Lung microvascular endothelial cell (primary cell): ENCODE results near the gene RNF175. TPM values are rescaled to one million over a fixed set of nuclear protein-coding genes. Genes with fewer than 3 reads are reported as not detected.
A peak's percentile ranks its signal among the peaks of the same experiment; 100 is the strongest.

Experiments used
- DNase-seq, 2 donors: peaks; one replicate each; pipeline versions ENCODE4 v3.0.0 to v3.0.0-alpha.2; 2010; ENCODE audit warnings: low read depth in 2 of 2
- total RNA-seq: library from RNA; depleted of rRNA; stranded (reverse); fragments of >200 nt; gene quantifications from 2 replicates; pipeline ENCODE4 v1.2.1, GENCODE V29; 2014

RNF175 gene
- total RNA-seq, 1 donor from 2014 or later = 0.20 TPM

DNA sequence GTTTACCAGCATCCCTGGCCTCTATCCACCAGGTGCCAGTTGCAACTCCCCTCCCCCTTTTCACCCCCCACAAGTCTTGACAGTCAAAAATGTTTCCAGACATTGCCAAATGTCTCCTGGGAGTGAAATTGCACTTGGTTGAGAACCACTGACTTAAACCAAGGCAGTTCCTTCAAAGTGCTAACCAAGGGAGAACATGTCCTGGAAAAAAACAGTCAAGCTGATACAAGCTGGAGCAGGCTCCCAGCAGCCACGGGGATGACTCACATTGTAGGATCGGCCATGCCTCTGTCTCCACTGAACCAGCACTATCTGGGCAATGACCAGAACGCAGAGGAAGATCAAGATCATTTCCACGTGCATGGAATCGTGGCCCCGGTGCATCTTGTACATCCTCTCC is 11.4 kb downstream of the RNF175 start:
- peak; percentile 5 to 48 for DNase-seq

DNA sequence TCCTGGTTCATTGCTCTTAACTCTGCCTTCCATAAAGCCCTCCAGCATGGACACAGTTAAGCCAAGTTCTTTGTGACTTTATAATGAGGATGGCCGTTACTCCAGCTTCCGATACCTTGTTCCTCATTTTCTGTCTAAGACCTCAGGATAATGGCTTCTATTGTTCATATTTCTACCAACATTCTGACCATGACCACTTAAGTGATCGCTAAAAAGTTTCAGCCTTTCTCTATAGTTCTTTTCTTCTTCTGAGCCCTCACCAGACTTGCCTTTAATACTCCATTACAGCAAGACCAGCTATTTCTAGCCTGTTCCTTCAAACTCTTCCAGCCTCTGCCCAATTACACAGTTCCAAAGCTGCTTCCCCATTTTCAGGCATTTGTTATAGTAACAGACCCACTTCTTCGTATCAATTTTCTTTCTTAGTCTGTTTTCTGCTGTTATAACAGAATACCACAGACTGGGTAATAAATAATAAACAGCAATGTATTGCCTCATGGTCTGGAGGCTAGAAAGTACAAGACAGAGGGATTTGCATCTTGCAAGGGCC is 12.3 kb downstream of the RNF175 start:
- DNase-seq = no peak

DNA sequence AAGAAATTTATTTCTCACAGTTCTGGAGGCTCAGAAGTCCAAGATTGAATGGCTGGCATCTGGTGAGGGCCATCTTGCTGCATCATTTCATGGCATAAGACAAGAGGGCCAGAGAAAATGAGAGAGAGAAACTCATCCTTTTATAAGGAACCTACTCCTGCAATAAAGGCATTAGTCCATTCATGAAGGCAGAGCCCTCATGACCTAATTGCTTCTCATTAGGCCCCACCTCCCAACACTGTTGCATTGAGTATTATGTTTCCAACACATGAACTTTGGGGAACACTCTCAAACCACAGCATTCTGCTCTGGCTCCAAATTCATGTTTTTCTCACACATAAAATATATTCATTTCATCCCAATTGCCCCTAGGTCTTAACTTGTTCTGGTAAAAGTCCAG is 14.2 kb downstream of the RNF175 start:
- no peak for DNase-seq

DNA sequence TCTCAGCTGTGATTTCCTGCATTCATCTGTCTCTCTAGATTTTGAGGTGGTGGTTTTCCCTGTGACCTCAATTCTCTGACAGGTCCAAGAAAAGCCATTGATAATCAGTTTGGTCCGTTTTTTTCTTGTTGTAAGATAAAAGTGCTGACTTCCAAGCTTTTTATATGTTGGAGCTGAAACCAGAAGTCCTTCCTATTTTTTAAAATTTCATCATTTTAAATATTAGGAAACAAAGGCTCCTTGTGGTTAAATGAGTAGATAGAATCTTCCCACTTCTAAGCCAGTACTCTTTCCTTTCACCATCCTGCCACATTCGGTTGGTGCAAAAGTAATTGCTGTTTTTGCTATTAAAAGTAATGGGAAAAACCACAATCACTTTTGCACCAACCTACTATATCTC is 18.3 kb downstream of the RNF175 start:
- no peak for DNase-seq

DNA sequence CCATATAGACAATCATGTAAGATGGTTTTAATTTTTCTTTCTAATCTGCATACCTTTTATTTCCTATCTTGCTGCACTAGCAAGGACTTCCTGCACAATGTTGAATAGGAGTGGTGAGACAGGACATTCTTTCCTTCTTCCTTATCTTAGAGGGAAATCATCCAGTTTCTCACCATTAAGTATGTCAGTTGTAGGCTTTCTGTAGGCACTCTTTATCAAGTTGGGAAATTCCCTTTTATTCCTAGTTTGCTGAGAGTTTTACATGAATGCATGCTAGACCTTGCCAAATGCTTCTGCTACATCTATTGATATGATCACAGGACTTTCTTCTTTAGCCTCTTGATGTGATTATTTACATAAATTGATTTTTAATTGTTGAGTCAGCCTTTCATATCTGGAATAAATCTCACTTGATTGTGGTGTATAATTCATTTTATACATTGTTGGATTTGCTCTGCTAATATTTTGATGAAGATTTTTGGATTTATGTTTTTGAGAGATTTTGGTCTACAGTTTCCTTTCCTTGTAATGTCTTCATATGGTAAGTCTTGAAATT is 23.8 kb downstream of the RNF175 start:
- no peak for DNase-seq

DNA sequence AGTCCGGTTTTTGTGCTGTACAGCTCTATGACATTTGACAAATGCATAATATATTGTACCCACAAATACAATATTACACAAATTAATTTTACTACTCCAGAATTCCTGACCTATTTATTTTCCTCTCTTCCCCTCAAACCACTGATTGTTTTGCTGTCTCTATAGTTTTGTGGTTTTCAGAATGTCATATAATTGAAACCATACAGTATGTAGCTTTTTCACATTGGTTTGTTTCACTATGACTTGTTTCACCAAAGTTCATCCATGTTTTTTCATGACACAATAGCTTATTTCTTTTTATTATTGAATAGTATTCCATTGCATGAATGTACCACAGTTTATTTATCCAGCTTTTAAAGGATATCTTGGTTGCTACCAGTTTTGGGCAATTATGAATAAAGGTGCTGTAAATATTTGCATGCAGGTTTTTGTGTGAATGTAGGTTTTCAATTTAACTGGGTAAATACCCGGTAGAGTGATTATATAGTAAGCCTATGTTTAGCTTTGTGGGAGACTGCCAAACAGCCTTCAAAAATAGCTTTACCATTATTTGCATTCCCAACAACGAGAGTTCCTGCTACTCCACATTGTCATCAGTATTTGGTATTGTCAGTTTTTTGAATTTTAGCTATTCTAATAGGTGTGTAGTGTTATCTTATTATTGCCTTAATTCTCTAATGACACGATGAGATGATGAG is 25.9 kb downstream of the RNF175 start:
- DNase-seq = no peak

DNA sequence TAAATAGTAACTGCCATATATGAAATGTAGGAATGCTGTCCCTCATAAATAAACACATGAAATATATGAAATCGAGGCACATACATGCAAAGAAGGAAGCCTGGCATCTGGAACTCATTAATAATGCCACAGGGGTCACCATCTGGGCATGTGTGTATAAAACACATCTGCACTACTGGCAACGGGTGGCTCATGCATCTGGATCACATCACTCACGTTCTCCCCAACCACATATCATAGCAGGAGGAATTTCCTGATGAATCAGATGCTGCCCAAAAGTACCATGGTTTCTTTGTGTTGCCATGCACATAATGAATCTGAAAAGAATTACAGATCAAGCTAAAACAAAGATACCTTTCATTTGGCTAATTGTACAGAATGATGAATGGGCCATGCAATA is 28.6 kb downstream of the RNF175 start:
- DNase-seq = peak in 1 of 2 donors; percentile 31

DNA sequence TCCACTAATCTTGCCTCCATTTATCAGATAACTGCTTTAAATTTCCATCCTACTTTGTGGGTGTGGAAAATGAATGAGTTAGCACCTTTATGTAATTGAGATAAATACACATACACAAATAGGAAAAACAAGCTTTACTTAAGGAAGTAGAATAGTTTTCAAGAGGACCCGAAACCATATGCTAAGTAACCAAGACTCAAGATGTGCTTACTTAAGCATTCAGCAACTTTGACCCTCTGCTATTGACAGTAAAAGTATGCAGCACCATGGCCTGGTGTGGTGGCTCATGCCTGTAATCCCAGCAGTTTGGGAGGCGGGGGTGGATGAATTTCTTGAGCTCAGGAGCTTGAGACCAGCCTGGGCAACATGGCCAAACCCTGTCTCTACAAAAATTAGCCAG is 29.9 kb downstream of the RNF175 start:
- DNase-seq = no peak

DNA sequence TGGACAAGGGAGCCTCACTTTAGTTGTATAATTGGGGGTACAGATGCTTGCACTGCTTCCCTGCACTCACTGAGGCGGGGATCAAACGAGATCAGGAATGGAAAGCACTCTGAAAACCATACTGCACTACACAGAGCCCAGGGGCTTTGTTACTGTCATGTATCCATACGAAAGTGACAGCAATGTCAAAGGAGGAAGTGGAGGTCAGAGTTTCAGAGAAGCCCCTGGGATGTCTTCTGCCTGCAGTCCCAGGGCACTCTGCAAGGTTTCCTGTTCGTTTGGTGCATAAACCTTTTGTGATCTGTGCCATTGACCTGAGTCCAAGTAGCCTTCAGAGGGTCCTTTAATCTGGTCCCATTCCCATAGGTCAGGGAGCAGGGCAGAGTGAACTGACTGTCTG is 31.2 kb downstream of the RNF175 start:
- DNase-seq = no peak

DNA sequence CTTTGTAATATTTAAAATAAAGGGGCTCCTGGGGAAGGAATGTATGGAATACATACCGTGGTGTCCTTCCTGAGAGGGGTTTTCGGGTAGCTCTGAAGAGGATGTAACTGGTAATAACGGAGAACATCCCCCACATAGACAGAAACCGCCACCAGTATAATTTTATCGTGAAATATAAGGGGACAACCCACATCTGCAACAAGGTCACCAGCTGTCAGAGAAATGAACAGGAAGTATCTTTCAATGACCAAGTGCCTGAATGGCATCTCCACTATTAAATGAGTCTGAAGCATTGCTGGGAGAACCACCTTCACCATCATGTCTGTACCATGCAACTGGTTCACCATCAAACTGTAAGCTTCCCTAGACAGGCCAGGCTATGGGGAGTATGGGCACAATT is 31.7 kb downstream of the RNF175 start:
- DNase-seq = no peak

DNA sequence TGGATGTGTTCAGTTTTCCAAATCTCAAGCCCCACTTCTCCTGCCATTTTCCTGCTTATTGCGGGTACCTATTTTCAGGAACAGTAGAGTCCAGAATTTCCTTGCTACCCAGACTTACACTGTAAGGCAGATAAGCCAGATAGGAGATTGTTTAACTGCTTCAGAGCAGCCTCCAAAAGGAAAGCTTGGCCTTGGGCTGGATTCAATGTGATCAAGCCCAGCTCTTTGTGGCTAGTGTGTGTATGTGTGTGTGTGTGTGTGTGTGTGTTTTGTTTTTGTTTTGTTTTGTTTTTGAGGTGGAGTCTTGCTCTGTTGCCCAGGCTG is 34.0 kb downstream of the RNF175 start:
- no peak for DNase-seq

DNA sequence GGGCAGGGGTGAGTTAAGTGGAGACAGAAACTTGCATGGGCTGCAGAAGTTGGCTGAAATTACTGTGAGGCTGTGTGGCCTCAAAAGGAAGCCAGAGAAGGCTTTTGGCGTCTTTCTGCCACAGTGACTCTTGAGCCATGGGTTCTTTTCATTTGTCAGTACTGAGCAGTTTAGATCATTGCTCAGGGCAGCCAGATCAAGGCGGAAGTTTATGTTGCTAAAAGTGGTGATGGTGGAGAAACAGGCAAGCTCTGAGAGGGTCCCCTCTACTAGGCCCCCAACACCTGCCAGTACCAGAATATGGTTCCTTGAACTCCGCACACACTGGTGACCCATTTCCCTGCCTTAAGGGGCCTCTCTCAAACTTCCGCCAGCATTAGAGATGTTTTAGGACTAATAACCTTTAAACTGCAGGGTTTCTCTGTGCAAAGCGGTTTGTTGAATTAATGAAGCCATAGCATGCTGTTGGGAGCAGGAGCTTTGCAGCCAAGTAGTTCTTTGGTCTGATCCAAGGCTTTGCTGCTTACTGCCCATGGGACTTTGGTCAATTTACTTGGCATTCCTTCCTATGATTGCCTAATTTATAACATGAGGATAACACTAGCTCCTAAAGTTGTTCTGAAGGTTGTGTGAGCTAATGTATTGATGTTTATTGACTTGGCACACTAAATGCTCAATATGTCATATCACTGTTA is 34.5 kb downstream of the RNF175 start:
- no peak for DNase-seq

DNA sequence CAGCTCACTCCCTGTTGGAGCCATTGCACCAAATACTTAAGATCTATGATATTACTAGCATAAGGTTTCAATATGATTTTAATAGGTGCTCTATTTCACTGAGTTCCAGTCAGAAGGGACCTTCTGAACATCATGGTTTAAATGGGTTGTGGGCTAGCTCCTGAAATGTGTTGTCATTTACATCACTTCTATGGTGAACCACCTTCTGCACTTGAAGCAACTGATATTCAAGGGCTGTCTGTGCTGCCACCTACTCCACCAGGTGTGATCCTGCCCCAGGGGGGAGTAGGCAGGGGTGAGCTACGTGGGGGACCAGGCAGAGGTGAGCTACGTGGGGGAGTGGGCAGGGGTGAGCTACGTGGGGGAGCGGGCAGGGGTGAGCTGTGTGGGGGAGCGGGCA is 35.2 kb downstream of the RNF175 start:
- no peak for DNase-seq

DNA sequence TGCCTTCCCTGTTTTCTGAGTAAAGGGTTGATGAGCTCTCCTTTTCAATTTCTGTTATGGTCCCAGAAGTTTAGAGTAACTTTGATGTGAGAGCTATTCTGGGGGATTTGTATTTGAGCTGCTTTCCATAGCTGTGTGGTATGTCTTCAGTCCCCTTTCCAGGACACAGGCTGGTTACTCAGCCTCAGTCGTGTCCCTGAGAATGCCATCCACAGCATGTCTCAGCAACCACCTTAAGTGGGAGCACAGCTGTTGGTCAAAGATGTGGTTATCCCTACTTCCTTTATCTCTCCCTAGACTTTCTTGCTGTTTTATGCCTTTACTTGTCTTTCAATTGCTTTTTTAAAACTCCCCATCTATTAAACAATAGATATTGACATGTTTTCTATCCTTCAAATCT is 37.8 kb downstream of the RNF175 start:
- no peak for DNase-seq

DNA sequence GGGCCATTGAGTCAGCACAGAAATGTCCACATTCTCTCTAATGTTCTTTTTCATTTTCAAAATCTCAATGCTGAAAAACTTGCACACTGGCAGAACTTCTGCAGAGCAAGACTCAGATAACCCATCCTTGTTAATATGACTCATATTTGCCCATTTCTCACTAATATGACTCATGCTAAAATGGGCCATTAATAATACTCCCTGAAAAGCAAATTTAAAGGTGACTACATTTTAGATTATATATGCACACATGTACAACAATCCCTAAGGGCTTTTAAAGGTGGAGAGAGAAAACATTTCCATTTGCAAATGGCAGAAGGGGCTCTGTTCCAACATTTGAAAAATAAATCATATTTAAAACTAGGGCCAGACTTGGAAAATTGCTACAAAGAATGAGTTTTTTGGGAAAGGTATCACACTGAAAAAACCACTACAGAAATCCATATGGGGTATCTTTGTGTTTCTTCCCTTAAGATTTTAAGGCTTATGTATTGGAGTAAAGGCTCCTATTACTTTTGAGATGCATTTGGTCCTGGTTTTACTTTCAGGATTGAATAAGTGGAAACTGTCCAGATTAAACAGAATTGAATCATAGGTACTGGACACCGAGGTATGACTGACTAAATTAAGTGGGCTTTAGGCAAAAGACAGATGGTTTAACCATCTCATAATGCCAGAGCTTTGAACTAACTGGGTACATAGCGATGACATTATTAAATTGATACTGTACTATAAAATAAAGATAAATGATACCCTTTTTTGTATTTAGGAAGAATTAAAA is 45.8 kb downstream of the RNF175 start:
- peak in 1 of 2 donors; percentile 13 for DNase-seq

DNA sequence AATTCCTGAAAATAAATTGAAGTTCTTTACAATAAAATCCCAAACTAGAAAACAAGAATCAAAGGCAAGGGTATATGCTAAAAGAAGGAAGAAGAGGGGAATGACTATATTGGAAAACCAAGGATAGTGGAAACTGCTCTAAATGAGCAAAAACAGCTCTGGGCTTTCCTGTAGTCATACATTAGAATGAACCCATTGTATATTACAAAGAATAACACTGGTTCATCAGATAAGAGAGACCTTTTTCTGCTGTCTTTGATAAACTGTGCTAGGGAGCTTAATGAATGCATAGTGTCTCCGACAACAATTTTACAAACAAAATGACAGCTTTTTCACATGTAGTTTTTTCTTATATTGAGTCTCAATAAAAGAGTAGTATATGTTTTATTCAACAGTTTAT is 49.1 kb downstream of the RNF175 start:
- no peak for DNase-seq

DNA sequence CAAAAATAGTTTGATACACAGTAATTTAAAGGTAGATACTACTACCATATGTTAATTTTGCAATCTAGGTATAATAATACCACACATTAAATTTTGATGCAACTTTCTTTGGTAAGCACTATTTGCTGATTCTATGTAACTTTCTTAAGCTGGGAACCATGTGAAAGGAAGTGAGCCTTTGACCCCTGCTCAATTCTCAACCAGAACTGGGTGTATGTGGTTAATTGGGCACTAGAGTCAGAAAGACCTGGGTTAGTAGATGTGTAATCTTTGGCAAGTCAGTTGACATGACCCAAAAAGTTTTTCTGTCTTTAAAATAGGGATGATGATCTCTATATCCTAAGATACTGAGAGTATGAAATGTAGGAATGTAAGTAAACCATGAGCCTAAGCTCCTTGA is 53.3 kb downstream of the RNF175 start:
- DNase-seq = no peak

DNA sequence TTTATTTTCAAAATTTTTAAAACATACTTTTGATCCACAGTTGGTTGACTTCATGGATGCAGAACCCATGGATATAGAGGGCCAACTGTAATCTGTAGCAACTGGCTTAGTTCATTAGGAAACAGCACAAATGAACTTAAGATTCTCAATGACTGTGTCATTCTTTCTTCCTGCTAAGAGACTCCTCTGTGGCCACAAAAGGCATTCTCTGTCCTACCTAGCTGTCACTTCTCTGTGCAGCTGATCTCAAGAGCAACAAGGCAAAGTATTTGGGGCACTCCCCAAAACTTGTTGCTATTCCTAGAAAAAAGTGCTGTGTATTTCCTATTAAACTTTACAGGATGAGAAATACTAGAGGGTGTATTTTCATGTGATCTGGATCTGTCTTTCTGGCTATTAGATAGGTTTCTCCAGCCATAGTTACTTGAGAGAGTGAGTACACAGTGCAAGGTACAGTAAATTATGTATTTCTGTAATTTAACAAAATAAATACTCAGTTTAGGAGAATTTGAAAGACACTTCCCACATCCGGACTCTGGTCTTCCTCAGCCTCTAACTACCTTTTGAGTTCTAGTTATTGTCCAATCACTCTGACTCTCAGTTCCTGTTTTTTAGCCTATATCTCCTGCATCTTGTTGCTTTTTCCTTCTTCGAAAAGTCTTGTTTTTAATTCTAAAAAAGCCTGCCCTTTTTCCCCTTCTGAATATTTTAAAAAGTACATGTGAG is 53.9 kb downstream of the RNF175 start:
- no peak for DNase-seq

DNA sequence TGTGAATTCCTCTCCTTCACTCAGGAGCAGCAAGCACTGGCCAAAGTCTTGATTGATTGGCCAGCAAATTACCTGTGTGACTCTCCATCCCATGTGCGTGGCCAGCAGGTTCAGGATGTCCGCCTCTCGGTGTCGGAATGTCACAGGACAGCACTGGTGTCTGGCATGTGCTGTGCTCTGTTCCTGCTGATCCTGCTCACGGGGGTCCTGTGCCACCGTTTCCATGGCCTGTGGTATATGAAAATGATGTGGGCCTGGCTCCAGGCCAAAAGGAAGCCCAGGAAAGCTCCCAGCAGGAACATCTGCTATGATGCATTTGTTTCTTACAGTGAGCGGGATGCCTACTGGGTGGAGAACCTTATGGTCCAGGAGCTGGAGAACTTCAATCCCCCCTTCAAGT is 55.3 kb downstream of the RNF175 start:
- no peak for DNase-seq

DNA sequence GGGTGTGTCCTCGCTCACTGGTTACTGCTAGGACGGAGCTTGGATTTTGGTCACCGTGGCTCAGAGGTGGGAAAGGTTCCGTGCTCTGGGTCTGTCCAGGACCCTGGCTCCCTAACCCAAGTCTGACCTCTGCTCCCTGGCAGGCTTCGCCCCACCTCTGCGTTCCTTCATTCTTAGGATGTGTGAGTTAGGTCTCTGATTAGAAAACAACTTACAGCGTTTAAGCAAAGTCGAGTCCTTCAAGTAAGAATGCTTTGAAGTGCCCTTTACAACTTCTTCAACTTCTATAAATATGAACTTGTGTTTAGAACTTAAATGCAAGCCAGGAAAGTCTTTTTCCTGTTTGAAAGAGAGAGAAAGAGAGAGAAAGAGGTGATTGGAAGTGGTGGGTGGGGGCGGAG is 74.9 kb downstream of the RNF175 start:
- DNase-seq = no peak

DNA sequence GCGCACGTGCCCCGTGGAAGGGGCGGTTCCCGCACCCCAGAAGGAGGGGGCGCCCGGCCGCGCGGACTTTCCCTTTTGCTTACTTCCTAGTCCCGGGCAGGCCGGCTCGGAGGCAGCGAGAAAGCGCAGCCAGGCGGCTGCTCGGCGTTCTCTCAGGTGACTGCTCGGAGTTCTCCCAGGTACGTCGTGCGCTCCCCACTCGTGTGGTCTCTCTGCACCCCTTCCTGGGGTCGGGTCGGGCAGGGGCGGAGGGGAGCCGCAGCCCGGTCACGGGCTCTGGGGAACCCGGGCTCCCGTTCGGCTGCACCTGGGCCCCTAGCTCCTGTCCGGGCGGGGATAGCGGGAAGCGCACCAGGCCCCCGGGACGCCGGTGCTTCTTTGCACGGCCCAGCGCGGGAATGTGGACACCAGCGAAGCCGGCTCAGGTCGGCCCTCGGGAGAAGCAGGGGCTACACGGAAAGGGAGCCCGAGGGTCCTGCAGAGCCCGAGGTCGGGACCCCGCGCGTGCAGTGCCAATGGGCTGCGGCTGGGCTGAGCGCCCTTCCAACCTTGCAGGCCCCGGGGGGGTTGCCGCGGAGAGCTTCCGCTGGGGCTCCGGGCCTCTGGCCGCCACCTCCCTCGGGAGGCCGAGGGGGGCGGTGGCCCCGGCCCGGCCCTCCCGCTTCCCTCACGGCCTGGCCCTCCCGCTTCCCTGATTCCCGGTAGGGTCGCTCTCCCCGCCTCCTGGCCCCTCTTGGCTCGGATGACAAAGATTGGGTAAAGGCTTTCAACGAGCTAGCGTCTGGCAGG is 75.4 kb downstream of the RNF175 start, which contains the start of gene TLR2:
Gene TLR2, plus strand, starts transcription at position 99 of the 789 bp plus-strand sequence. CDS start 18,628 bp downstream, outside the sequence.
- peak; percentile 21 to 27 for DNase-seq
